NCI-H2081 (cell line): ENCODE data around the gene HECTD4.
"Not testable (repeated sequence)": the region's sequence is repeated elsewhere in the genome, so short reads cannot be mapped to it uniquely, and the experiment has no call there.

Experiments used
- DNase-seq, 2 experiments: peaks; one replicate each; lab custom pipeline; 2025; lab: John Stamatoyannopoulos, UW

Gene HECTD4

GRCh38 chr12:112161711-112162110, 220.5 kb downstream of the HECTD4 start:
- no peak for DNase-seq

GRCh38 chr12:112160611-112161010, 221.6 kb downstream of the HECTD4 start:
- DNase-seq = no peak

GRCh38 chr12:112159146-112159541, 223.1 kb downstream of the HECTD4 start:
- DNase-seq = no peak

- not testable (repeated sequence) for DNase-seq
Measured at GRCh38 chr12:112158461-112159145, 223.6 kb downstream of the HECTD4 start.

- DNase-seq = no peak
Measured at GRCh38 chr12:112153893-112154219, 228.4 kb downstream of the HECTD4 start.

GRCh38 chr12:112153181-112153892, 228.9 kb downstream of the HECTD4 start:
- no peak for DNase-seq

GRCh38 chr12:112151766-112152541, 230.3 kb downstream of the HECTD4 start:
- DNase-seq = no peak

- DNase-seq = no peak
Measured at GRCh38 chr12:112149596-112149995, 232.6 kb downstream of the HECTD4 start.

GRCh38 chr12:112148031-112148513, 234.2 kb downstream of the HECTD4 start:
- DNase-seq = no peak

GRCh38 chr12:112146123-112146522, 236.1 kb downstream of the HECTD4 start:
- no peak for DNase-seq

GRCh38 chr12:112140728-112141127, 241.5 kb downstream of the HECTD4 start:
- no peak for DNase-seq

GRCh38 chr12:112134731-112135130, 247.5 kb downstream of the HECTD4 start:
- no peak for DNase-seq

- DNase-seq = no peak
Measured at GRCh38 chr12:112133418-112133817, 248.8 kb downstream of the HECTD4 start.

- DNase-seq = no peak
Measured at GRCh38 chr12:112131686-112132085, 250.5 kb downstream of the HECTD4 start.

- DNase-seq = no peak
Measured at GRCh38 chr12:112130441-112130998, 251.7 kb downstream of the HECTD4 start.

- no peak for DNase-seq
Measured at GRCh38 chr12:112126911-112127310, 255.3 kb downstream of the HECTD4 start.

- no peak for DNase-seq
Measured at GRCh38 chr12:112126000-112126438, 256.2 kb downstream of the HECTD4 start.

GRCh38 chr12:112125250-112125999, 256.8 kb downstream of the HECTD4 start, which contains the start of gene TRAFD1:
Gene TRAFD1, plus strand, starts transcription at chr12:112125560. Its CDS starts 4,963 bp downstream, at chr12:112130523.
- DNase-seq = peak; percentile 96 to 97

GRCh38 chr12:112124918-112125249, 257.3 kb downstream of the HECTD4 start:
- no peak for DNase-seq

GRCh38 chr12:112122823-112123690, 259.2 kb downstream of the HECTD4 start:
- peak in 1 of 2 experiments; percentile 23 for DNase-seq
